GM18507 (cell line): Measurements from ENCODE around the gene TFR2.
A peak's percentile ranks its signal among the peaks of the same experiment; 100 is the strongest.

Source experiments
- DNase-seq: peaks from one replicate; pipeline ENCODE4 v3.0.0; 2011; ENCODE audit warnings: low read depth; ENCODE audit not compliant: insufficient read length; ENCODE audit errors: extremely low spot score
- FAIRE-seq: peaks from 2 replicates; lab custom pipeline; 2011; peaks lifted over from hg19 to GRCh38; lab: Jason Lieb, UNC

Gene TFR2

DNA sequence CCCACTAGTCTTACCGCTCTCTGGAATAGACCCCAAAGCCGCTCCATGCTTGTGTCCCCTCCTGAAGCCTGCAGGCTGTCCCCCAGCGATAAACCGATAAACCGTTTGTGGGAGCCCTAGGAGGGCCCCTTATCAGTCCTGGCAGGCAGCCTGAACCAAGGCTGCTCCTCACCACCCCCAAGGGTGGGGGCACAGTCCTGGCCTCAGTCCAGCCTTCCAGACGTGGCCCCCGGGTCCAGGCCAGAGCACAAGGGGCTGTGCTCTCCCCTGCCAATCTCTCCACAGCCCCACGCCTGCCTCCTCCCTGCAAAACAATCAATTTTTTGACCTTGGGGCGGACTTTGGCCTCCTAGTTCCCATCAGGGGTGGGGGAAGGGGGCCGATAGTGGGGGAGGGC, at the start of gene TFR2:
Gene TFR2, minus strand, starts transcription at position 90 of the 397 bp plus-strand sequence. Its CDS starts 43 bp downstream, at position 47.
- DNase-seq (no peak), FAIRE-seq (no peak)

DNA sequence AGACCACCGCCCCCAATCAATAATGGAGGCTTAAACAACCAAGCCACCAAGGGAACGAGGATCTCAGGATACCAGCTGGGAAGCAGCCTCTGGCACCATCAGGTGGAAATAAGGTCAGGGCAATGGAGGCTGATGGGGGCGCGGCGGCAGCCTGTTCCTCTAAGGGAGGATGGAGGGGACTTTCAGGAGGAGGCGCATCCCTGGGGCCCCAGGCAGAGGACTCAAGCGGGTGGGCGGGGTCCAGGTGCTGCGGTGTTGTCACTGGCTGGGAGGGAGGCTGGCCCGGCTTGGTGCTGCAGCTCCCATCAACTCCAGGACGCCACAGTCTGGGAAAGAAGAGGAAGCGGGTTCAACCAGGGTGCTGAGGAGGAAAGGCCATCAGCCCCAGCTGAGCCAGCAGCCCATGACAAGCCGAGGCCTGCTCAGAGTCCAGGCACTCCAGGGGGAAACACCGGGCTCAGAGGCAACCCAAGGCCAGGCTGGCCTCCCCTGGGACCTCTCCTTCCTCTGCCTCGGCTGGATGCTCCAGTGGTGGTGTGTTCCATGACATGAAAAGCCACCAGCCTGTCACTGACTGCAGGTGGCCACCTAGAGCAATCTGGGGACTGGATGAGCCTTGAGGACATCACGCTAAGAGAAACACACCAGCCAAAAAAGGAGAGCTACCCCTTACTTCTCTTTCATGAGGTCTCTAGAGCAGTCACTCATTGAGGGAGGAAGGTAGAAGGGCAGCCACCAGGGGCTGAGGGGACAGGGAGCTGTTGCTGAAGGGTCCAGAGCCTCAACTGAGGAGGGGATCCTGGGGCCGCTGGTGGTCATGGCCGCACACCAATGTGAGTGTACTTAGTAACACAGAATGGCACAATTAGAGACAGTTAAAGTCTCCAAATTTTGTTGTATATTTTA, 48.1 kb upstream of the TFR2 start:
- DNase-seq (no peak), FAIRE-seq (peak; percentile 51)

DNA sequence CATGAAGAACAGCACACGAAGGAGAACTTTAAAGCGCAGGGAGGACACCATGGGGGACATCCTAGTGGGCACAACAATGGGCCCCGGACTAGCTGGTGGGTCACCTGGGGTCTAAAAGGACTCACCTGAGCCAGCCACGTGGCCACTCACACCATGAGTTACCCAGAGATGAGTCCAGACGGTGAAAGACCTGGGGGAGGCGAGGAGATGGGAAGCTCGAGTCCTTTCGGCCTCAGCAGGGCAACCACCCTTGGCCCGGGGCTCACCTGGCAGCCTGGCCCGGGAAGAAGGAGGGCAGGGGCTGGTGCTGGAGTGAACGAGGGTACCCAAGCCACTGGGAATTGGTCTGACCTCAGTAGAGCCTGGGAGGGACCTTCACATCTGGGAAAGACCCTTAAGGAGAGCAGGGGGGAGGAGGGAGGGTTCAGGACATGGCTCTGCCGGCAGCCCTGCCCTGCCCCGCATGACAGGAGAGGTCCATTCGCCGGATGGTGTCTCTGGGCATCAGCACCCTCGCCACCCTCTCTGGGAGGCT, 47.0 kb upstream of the TFR2 start:
- DNase-seq (no peak), FAIRE-seq (no peak)

DNA sequence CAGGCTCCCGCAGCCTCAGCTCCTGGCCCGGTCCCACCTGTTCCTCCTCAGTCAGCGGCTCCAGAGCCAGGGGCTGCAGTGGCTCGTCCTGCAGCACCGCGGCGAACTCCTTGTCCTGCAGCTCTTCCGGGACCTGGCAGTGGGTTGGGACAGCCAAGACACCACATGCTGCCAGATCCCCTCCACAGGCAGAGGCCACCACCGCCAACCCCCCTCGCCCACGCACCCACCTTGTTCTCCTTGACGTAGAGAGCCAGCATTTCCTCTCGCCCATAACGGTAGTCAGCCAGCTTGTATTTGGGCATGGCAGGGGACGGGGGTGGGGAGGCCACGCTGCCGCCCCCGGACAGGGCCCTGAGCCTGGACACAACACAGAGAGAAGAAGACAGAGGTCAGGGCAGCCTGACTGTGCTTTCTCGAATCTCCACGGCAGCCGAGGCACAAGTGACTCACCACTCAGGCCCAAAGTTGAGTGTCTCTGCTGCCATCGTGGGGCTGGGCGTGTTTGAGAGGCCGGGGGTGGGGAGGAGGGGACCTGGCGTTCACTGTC, 46.5 kb upstream of the TFR2 start:
- FAIRE-seq (no peak), DNase-seq (no peak)

DNA sequence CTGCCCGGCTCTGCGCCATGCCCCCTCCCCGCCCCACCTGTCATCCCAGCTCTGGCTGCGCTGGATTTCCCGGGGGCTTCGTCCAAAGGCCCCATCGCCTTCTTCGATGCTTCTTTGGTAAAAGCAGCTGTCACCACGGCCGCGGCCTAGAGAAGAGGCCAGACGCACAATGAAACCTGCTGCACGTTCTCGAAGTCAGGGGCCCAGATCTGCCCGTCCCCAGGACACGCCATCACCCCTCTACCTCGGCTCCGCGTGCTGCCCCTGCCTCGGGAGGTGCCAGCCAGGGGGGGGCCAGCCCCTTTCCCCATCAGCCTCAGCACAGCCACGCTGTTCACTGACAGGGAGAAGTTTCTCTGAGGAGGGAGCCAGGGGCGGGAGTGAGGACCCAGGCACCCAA, 45.9 kb upstream of the TFR2 start:
- DNase-seq = no peak
- FAIRE-seq = no peak

DNA sequence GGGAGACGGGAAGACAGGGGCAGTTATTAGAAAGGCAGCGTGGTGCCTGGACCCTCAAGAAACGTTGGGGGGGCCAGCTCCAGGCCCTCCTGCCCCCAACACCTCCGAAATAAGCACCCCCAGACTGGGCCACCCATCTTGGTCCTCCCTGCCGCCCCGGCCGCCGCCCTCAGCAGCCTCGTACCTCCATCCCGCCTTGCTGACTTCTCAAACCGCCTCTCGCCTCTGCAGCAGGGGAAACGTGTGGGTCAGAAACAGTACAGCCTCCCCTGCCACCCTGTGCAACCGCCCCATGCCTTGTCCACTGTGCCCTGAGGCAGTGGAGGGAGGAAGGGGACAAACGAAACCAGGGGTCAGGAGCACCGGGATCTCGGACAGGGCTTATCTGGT, 45.5 kb upstream of the TFR2 start:
- no peak for DNase-seq
- no peak for FAIRE-seq

DNA sequence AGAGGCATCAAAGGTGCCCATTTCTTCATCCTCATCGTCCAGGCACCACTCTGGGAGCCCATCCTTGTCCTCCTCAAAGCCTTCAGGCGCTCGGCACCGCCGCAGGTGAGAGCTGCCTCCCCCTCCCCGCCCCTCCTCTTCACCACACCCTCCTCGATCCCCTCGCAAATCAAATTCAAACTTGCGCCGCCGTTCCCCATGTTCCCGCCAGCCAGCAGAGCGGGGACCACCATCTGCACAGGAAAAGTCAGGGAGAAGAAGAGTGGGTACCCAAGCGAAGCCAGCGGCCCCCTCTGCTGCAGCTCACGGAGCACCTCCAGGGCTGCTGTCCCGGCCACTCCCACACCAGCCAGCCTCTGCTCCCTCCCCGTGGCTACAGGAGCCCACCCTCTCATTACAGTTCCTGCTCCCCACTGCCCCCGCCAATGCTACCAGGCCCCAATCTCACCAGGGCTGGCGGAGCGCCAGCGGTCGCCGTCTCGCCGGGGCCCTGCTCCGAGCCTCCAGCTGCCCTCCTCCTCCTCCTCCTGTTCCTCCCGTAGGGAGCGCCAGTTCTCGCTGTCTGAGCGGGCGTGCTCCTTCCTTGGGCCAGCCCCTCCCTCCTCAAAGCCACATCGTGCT, 45.0 kb upstream of the TFR2 start:
- DNase-seq (no peak), FAIRE-seq (no peak)

DNA sequence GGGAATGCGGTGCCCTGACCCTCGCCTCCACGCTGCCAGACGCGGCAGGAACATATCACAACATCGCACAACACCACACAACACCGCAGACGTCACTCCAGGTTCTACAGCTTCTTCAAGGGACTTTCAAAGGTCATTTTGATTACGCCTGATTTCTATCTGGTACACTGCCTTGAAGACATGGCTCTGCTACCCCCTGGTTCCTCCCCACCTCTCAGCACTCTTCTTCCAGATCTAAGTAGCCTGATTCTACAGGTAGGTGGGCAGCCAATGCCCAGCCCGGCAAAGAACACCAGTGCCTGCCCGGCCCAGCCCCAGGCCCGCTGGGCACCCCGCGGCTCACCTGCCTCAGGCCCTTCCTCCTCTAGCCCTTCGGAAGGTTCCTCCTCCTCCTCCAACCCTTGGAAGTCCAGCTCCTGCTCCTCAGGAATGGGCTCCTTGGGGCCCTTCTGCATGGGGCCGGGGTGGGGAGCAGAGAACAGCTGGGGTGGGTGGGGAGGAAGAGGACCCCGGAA, 44.3 kb upstream of the TFR2 start:
- no peak for FAIRE-seq
- no peak for DNase-seq

DNA sequence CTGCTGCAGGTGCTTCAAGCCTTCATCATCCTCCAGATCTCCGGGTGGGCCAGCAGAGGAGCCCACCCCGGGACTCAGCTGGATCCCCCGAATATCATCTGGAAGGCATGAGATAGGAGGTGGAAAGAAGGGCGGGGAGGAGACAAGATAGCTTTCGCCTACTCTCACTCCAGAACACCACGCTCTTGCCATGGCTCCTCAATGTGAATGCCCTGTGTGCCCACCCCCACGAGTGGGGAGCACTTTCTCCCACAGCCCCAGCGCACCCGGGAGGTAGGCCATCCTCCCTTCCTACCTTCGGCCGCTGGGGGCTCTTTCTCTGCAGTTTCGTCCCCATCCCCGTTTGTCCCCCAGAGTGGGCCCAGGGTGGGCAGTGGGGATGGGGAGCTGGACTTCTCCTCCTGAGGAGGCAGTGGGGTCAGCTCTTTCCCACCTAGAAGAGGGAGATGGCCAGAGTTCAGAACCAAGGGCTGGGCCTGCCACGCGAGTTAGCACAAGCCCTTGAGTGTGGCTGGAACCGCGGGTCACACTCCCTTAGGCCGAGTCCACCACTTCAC, 43.8 kb upstream of the TFR2 start:
- FAIRE-seq = no peak
- no peak for DNase-seq

DNA sequence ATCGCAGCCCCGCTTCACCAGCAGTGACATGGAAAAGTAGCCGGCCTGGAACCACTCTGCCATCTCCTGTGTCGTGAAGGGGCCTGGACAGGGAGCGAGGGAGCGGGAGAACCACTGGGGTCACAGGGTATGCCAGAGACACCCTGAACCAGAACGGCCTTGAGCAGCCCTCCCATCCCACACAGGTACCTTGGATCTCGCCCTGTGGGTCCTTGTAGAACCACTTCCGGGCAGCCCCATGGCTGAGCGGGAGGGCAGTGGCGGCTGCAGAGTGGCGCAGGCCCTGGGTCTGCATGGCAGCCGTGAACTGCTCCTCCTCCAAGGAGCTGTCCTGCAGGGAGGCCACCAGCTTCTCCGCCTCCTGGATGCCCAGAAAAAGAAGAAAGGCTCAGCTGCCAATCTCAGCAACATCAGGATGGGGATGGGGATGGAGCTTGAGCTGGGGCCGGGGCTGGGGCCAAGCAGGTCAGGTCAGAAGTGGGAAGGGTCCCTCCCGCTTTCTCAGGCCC, 43.2 kb upstream of the TFR2 start:
- FAIRE-seq (no peak), DNase-seq (no peak)

DNA sequence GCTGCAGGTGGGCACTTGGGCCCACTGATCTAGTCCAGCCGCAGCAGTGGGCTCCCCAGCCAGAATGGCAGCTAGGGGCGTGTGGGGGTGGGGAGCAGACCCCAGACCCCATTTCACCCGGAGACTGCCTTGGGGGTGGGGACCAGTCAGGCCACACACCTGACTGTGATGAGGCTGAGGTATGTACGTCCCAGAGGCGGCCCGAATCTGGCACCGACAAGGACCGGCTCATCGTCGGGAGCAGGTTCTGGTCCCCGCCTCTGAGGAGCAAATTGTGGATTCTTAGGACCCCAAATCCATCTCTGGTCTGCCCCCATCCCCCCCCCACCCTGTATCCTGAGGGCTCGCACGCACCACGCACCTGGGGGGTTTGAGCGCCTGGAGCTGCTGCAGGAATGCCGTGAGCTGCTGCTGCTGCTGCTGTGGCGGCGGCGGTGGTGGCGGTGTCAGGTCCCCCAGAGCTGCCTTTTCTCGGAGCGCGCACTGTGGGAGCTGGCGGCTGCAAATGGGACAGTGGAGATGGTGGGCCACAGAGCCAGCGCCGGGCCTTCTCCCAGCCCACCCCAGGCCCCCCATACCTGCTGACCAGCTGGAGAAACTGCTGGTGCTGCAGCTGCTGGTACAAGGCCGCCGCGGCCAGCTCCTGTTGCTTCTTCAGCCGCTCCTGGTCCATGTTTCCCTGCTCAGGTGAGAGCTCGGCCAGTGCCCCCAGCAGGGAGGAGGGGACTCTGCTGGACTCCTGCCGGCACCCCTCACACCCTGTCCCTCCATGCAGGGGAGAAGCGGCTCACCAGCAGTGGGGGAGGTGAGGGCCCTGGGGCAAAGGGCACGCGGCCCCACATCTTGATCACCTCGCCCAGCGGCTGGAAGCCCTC, 42.5 kb upstream of the TFR2 start:
- DNase-seq (no peak), FAIRE-seq (no peak)

DNA sequence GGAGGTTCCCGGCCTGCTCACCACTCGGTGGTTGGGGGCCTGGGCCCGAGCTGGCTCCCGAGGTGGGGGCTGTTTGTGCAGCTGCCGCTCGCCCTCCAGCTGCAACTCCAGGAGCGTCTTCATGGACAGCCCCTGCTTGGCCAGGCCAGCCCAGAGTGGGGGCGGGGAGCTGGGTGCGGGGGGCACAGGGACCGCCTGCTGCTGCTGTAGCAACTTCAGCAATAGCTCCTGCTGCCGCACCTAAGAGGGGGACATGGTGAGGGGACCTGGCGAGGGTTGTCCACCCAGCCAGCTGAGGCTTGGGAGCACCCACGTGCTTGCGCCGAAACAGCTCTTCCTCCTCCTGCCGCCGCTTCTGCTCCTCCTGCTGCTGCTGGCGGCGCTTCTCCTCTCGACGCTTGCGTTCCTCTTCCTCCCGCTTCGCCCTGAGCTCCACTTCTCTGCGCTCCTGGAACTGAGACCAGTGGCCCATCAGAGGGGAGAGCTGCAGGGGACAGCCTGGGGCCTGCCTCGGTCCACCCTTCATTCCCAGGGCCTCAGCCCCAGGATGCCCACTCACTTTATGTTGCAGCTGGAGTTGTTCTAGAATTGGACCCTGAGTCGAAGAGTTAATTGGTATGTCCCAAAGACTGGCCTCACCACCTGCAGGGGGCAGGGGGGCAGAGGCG, 41.8 kb upstream of the TFR2 start:
- FAIRE-seq = no peak
- no peak for DNase-seq

DNA sequence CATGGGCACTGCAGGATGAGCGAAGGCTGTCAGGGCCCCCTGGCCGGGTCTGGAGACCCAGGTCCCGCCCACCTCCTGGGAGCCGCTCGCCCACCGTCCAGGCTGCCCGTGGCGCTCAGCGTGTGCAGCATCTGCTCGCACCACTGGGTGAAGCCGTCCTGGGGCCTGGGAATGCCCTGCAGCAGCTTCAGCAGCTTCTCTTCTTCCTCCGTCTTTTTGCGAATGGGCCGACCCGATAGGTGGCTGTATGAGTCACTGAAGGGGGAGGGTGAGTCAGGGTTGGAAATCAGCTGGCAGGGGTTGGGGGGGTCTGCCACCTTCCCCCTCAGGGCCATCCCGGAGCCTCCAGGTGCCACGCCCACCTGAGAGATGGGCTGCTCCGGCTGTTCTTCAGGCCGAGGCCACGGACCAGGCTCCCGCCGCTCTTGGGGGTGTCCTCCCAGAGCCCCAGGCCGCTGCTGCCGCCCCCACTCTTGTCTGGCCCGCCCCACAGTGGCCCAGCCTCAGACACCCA, 40.9 kb upstream of the TFR2 start:
- DNase-seq = no peak
- FAIRE-seq = no peak

DNA sequence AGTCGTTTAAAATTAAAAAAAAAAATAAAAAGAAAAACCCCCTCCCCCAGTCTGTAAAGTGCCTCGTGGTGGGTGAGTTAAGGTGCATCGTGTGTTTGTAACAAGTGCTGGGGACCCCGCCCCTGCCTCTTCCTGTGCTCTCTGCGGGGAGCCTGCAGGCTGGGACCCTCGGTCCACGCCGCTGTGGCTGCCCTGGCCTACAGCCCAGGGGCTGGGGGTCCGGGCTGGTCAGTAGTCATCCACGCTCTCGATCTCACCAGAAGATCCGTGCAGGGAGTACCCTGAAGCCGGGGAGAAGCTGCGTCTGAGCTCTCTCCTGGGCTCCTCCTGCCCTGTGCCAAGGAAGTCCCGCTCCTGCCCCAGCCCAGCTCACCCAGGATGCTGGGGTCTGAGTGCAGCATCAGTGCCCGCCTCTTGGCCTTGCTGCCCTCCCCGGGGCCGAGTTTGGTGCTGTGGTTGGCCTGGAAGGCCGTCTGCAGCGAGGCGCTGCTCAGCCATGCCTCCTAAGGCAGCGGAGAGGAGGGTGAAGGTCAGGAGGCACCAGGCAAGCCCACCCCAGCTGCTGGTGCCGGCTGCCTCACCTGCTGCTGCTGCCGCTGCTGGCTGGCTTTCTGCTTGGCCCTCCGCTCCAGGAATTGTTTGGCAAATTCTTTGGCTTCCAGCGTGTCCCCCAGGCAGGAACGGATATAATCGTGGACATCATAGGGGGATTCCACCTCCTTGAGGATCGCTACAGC, 40.3 kb upstream of the TFR2 start:
- no peak for DNase-seq
- FAIRE-seq = no peak

DNA sequence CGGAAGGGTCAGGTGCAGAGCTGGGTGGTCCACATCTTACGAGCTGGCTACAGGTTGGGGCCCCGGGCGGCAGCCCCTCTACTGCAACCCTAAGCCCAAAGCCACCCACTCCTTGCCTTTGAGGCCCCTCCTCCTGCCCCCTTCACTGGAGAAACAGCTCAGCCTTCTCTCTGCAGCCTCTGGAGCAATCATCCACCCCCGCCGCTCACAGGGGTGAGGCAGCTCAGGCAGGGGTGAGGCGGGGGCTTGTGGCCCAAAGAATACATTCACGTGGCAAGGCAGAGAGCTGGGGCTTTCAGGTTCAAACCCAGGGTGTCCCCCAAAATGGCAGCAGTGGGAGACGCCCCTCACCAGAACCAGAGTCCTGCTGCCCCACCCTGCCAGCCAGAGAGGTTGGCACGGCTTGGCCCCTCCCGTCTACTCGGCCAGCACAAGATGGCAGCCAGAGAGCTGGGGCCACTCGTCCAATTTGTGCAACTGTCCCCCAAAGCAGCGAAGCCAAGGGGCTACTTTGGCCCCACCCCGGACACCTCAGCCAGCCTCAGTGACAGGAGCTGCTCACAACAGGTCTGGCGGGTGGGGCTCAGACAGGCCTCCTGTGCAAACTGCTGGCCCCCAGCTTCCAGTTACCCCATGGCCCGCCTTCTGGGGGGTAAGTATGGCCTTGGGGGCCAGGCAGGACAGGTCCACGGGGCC, 39.4 kb upstream of the TFR2 start:
- DNase-seq (no peak), FAIRE-seq (no peak)

DNA sequence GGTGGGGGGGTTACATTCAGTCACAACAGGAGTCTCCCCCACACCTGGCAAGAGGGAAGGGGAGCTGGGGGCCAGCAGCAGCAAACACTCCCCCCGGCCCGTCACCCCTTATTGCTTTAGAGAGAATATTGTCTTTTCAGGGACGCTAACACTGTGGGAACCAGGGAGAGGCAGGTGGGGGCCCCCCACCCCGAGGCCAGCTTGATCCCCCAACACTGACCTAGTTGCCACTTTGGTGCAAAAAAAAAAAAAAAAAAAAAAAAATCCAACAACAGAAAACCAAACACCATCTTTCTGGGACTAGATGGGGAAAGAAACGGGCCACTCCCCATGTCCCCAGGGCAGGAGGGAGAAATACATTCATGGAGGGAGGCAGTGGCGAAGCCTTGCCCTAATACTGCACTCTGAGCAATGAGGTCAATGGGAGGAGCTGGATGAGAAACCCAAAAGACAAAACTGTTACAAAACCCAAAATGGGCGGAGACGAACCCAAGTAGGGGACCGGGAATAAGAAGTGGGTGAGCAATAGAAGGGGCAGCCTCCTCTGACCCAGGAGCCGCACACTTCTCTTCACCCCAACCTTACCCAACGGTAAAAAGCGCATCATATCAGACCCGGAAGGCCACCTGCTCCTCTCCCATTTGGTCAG, 38.7 kb upstream of the TFR2 start:
- FAIRE-seq (no peak), DNase-seq (no peak)
